A673 (cell line): ENCODE results near the gene EFHB. TPM values are rescaled to one million over a fixed set of nuclear protein-coding genes. Genes with fewer than 3 reads are reported as not detected.

Experiments
- BruUV-seq: library from RNA; stranded (reverse); fragments of 400-500 nt; replicated peaks from 2 replicates; lab custom pipeline; 2021; lab: Mats Ljungman, UMichigan
- CTCF ChIA-PET: fragments of 300-600 bp; sonication (Branson Sonifier 250); formaldehyde crosslinking; loops from one replicate; lab custom pipeline; 2022; ENCODE audit warnings: antibody characterized with exemption; lab: Charles Lee
- POLR2A ChIA-PET: fragments of 300-600 bp; sonication (Branson Sonifier 250); formaldehyde crosslinking; loops from one replicate; lab custom pipeline; 2022; ENCODE audit warnings: antibody characterized with exemption; ENCODE audit not compliant: low non-redundant PET; lab: Charles Lee
- DNase-seq: peaks from one replicate; pipeline ENCODE4 v3.0.0-alpha.2; 2015; ENCODE audit warnings: low spot score
- H3K27ac ChIP-seq: fragments of 200-600 bp; sonication (generic); 2 replicates; pipeline ENCODE4 v1.5.1; 2016; ENCODE audit warnings: mixed run types, low read depth, mild to moderate bottlenecking, mixed read lengths, antibody characterized with exemption, low read length; ENCODE audit not compliant: poor library complexity, severe bottlenecking
- H3K27me3 ChIP-seq: fragments of 200-600 bp; sonication (generic); replicated peaks from 2 replicates; pipeline ENCODE4 v1.6.1; 2017; ENCODE audit warnings: mixed run types, low read depth, mild to moderate bottlenecking, mixed read lengths, antibody characterized with exemption, low read length; ENCODE audit not compliant: insufficient read depth, poor library complexity
- H3K36me3 ChIP-seq: fragments of 200-600 bp; sonication (generic); 2 replicates; pipeline ENCODE4 v1.6.1; 2016; ENCODE audit warnings: mixed run types, mild to moderate bottlenecking, mixed read lengths, antibody characterized with exemption, low read length; ENCODE audit not compliant: insufficient read depth, poor library complexity, severe bottlenecking
- H3K4me1 ChIP-seq: fragments of 200-600 bp; sonication (generic); 2 replicates; pipeline ENCODE4 v1.6.1; 2017; ENCODE audit warnings: mixed run types, mild to moderate bottlenecking, mixed read lengths, antibody characterized with exemption, low read length; ENCODE audit not compliant: insufficient read depth, poor library complexity, severe bottlenecking
- H3K4me3 ChIP-seq: fragments of 200-600 bp; sonication (generic); 2 replicates; pipeline ENCODE4 v1.5.1; 2016; ENCODE audit warnings: low read depth, mixed run types, mild to moderate bottlenecking, mixed read lengths, low read length; ENCODE audit not compliant: poor library complexity, severe bottlenecking
- H3K9me3 ChIP-seq: fragments of 200-600 bp; sonication (generic); 2 replicates; pipeline ENCODE4 v1.6.1; 2016; ENCODE audit warnings: mixed run types, low read depth, mild to moderate bottlenecking, mixed read lengths, antibody characterized with exemption, low read length; ENCODE audit not compliant: poor library complexity, severe bottlenecking
- CTCF ChIP-seq: fragments of 300-800, 200-600 bp; sonication (generic); conservative IDR thresholded peaks from 2 replicates; pipeline ENCODE4 v1.5.1; 2017; ENCODE audit warnings: low read depth, mild to moderate bottlenecking, antibody characterized with exemption, low read length, moderate library complexity, mixed read lengths
- EZH2 ChIP-seq: fragments of 200-600 bp; sonication (generic); IDR thresholded peaks from 2 replicates; pipeline ENCODE4 v1.6.1; 2017; ENCODE audit warnings: borderline replicate concordance, low read depth, mild to moderate bottlenecking, mixed read lengths, antibody characterized with exemption, low read length; ENCODE audit not compliant: poor library complexity, severe bottlenecking
- intact Hi-C: fragments of 100-400 bp; cut with micrococcal nuclease; formaldehyde crosslinking; loops from one replicate; pipeline ENCODE4 v1.10.0; 2022; ENCODE audit not compliant: unreplicated experiment
- total RNA-seq: library from RNA; stranded (reverse); gene quantifications from 2 replicates; pipeline ENCODE4 v1.2.3, GENCODE V29; 2021

EFHB gene
- total RNA-seq, 1 experiment from 2014 or later = not detected

- TF ChIP-seq CTCF = no peak
- no peak for TF ChIP-seq EZH2
- Histone ChIP-seq H3K4me3 (no peak overlapping the region), H3K9me3 (no peaks in the 10 kb centered on the region), H3K36me3 (peaks cover 9% of the 10 kb centered on the region), H3K4me1 (no peaks in the 10 kb centered on the region), H3K27ac (no peak overlapping the region), H3K27me3 (no peaks in the 10 kb centered on the region)
- ChIA-PET POLR2A (no interaction called here), CTCF (no interaction called here)
- BruUV-seq = no TSS peak
- intact Hi-C loops = no loop called here
- no peak for DNase-seq
Observed at GRCh38 chr3:19967812-19968211, 33.8 kb upstream of the EFHB start.

GRCh38 chr3:19967208-19967607 is 33.2 kb upstream of the EFHB start:
- no peak for DNase-seq
- Histone ChIP-seq H3K36me3 (peaks cover 9% of the 10 kb centered on the region), H3K27me3 (no peaks in the 10 kb centered on the region), H3K27ac (no peak overlapping the region), H3K4me1 (no peaks in the 10 kb centered on the region), H3K4me3 (no peak overlapping the region), H3K9me3 (no peaks in the 10 kb centered on the region)
- CTCF ChIA-PET = no interaction called here
- intact Hi-C loops = no loop called here
- no TSS peak for BruUV-seq
- TF ChIP-seq EZH2 (no peak), CTCF (no peak)
- POLR2A ChIA-PET = no interaction called here

GRCh38 chr3:19961960-19962359 is 27.9 kb upstream of the EFHB start:
- no TSS peak for BruUV-seq
- TF ChIP-seq EZH2 = no peak
- no peak for TF ChIP-seq CTCF
- H3K9me3 ChIP-seq = no peaks in the 10 kb centered on the region
- ChIA-PET CTCF (no interaction called here), POLR2A (no interaction called here)
- H3K27me3 ChIP-seq = no peaks in the 10 kb centered on the region
- no peak for DNase-seq
- peaks cover 6% of the 10 kb centered on the region for H3K36me3 ChIP-seq
- H3K27ac ChIP-seq = no peak overlapping the region
- intact Hi-C loops = no loop called here
- H3K4me1 ChIP-seq = no peaks in the 10 kb centered on the region
- no peak overlapping the region for H3K4me3 ChIP-seq
